Upper lobe of left lung (tissue), 6 donors: ENCODE data around the gene ATRNL1. TPM values are rescaled to one million over a fixed set of nuclear protein-coding genes. Genes with fewer than 3 reads are reported as not detected.
"Not testable (repeated sequence)": the region's sequence is repeated elsewhere in the genome, so short reads cannot be mapped to it uniquely, and the experiment has no call there.

Experiments
- ATAC-seq, 2 donors: fragments of 200-7000 bp; cut with Tn5 transposase; one replicate each; pipeline ENCODE4 v1.9.1; 2022; ENCODE audit warnings: mild to moderate bottlenecking in 2 of 2, moderate library complexity in 2 of 2; ENCODE audit not compliant: low FRiP score in 2 of 2
- DNase-seq, 2 donors: peaks; one replicate each; pipeline ENCODE4 v3.0.0-alpha.2; 2019 to 2020
- H3K27ac ChIP-seq, 4 donors: fragments of 200-600 bp; sonication (generic); one replicate each; pipeline ENCODE4 v1.5.1; 2016 to 2019
- H3K27me3 ChIP-seq, 4 donors: fragments of 200-600 bp; sonication (generic); one replicate each; pipeline ENCODE4 v1.5.1; 2017 to 2019
- H3K36me3 ChIP-seq, 4 donors: fragments of 200-600 bp; sonication (generic); one replicate each; pipeline ENCODE4 v1.5.1; 2016 to 2019
- H3K4me1 ChIP-seq, 4 donors: fragments of 200-600 bp; sonication (generic); one replicate each; pipeline ENCODE4 v1.5.1; 2018 to 2019
- H3K4me3 ChIP-seq, 4 donors: fragments of 200-600 bp; sonication (generic); one replicate each; pipeline ENCODE4 v1.5.1; 2017 to 2019; ENCODE audit warnings: mild to moderate bottlenecking in 2 of 4, moderate library complexity in 1 of 4
- H3K9me3 ChIP-seq, 4 donors: fragments of 200-600 bp; sonication (generic); one replicate each; pipeline ENCODE4 v1.5.1; 2018 to 2019
- EP300 ChIP-seq, 4 donors: sonication (generic); formaldehyde crosslinking; IDR thresholded peaks; one replicate each; pipeline ENCODE4 v1.5.1; 2017; ENCODE audit warnings: antibody characterized with exemption in 4 of 4, control low read depth in 2 of 4
- POLR2A ChIP-seq, 4 donors: fragments of 450-650 bp; IDR thresholded peaks; one replicate each; pipeline ENCODE4 v1.5.1; 2016 to 2017; ENCODE audit warnings: antibody characterized with exemption in 4 of 4, mild to moderate bottlenecking in 2 of 4
- POLR2AphosphoS5 ChIP-seq, 2 donors: sonication (generic); formaldehyde crosslinking; IDR thresholded peaks; one replicate each; pipeline ENCODE4 v1.5.1; 2017; ENCODE audit warnings: antibody characterized with exemption in 2 of 2
- WGBS, 2 donors: methylation state at CpG; one replicate each; pipeline ENCODE4 v1.1.5; 2017 to 2018; 5-methylcytosine and 5-hydroxymethylcytosine counted together
- total RNA-seq, 6 donors: library from RNA; depleted of rRNA in 4 of 6; stranded (reverse); fragments of >200 nt in 4 of 6; gene quantifications; one replicate each; pipeline versions ENCODE4 v1.1.0 to v1.2.1, GENCODE V29; 2016 to 2021
- TF ChIP-seq, protein P1 (sequence below), 6 experiments: fragments of 450-650 bp in 4 of 6; fragments of 200-600 bp in 2 of 6; sonication (generic) in 2 of 6; IDR thresholded peaks; one replicate each; pipeline ENCODE4 v1.5.1; 2016 to 2019; ENCODE audit warnings: antibody characterized with exemption in 6 of 6
- donor health status: DM: no; HTN: no; CAD: no; lungs with moderate emphysema.
- donor health status: DM: no; HTN: yes; CAD: no; lungs with severe emphysema.

Gene ATRNL1
- total RNA-seq, 6 donors from 2014 or later = 0.11 to 1.0 (median 0.39) TPM

DNA sequence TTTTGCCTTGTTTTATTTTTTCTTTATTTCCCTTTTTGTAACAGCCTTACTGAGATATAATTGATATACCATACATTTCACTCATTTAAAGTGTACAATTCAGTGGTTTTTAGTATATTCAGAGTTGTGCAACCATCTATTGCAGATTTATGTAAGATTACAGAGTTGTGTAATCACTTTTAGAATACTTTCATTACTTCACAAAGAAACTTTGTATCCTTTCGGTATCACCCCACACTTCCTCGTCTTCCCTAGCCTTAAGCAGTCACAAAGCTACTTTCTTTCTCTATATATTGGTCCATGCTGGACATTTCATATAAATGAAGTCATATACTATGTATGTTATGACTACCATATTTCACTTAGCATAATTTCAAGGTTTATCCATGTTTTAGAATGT lies 74.6 kb downstream of the ATRNL1 start:
- DNase-seq (no peak), ATAC-seq (no peak)
- TF ChIP-seq POLR2AphosphoS5 (IDR thresholded peaks at IDR 0.05) (no peak), POLR2A (IDR thresholded peaks at IDR 0.05) (no peak), EP300 (IDR thresholded peaks at IDR 0.05) (no peak)
- TF ChIP-seq, protein P1, sequence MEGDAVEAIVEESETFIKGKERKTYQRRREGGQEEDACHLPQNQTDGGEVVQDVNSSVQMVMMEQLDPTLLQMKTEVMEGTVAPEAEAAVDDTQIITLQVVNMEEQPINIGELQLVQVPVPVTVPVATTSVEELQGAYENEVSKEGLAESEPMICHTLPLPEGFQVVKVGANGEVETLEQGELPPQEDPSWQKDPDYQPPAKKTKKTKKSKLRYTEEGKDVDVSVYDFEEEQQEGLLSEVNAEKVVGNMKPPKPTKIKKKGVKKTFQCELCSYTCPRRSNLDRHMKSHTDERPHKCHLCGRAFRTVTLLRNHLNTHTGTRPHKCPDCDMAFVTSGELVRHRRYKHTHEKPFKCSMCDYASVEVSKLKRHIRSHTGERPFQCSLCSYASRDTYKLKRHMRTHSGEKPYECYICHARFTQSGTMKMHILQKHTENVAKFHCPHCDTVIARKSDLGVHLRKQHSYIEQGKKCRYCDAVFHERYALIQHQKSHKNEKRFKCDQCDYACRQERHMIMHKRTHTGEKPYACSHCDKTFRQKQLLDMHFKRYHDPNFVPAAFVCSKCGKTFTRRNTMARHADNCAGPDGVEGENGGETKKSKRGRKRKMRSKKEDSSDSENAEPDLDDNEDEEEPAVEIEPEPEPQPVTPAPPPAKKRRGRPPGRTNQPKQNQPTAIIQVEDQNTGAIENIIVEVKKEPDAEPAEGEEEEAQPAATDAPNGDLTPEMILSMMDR (IDR thresholded peaks at IDR 0.05) = no peak
- no peak overlapping the region for H3K4me3 ChIP-seq
- no peaks in the 10 kb centered on the region for H3K27me3 ChIP-seq
- H3K36me3 ChIP-seq = no peaks in the 10 kb centered on the region
- WGBS, 2 donors = 39 to 62% methylated on average over 2 of the region's 2 CpGs
- H3K4me1 ChIP-seq = no peaks in the 10 kb centered on the region
- H3K9me3 ChIP-seq = no peaks in the 10 kb centered on the region
- no peak overlapping the region for H3K27ac ChIP-seq

- Histone ChIP-seq H3K9me3 (no peaks in the 10 kb centered on the region), H3K4me3 (no peak overlapping the region), H3K4me1 (no peaks in the 10 kb centered on the region), H3K27ac (no peak overlapping the region), H3K36me3 (no peaks in the 10 kb centered on the region), H3K27me3 (no peaks in the 10 kb centered on the region)
- DNase-seq = no peak
- ATAC-seq = no peak
- TF ChIP-seq, protein P1 (IDR thresholded peaks at IDR 0.05) = no peak
- TF ChIP-seq POLR2AphosphoS5 (IDR thresholded peaks at IDR 0.05) = no peak
- no peak for TF ChIP-seq POLR2A (IDR thresholded peaks at IDR 0.05)
- no peak for TF ChIP-seq EP300 (IDR thresholded peaks at IDR 0.05)
- WGBS, 2 donors = 0% methylated on average over 1 of the region's 1 CpG
Observed at GRCh38 chr10:115171392-115171960, 78.3 kb downstream of the ATRNL1 start.

DNA sequence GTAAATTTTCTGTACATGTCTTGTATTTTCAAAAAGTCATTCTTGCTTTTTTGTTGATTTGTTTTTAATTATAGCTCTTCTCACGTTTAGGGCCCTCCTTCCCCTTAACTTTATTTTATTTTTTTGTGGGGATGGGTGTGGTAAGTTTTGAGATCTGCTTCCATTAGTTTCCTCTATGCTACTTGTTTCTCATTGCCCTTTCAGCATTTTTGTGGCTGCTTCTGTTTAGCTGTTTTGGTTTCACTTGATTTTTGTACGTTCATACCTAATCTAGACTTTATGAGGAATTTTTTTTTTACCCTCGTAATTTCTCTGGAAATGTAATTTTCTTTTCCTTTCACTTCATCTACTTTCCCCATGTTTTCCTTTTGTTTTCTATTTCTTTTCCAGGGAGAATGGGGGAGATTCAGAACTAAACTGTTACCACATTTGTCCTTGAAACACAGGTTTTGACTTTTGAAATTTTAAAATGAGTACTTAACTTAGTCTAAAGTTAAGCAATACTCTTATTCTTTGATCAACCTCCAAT lies 80.8 kb downstream of the ATRNL1 start:
- H3K4me1 ChIP-seq = no peaks in the 10 kb centered on the region

GRCh38 chr10:115207276-115207675 lies 114.1 kb downstream of the ATRNL1 start:
- H3K4me3 ChIP-seq, H3K9me3 ChIP-seq, H3K36me3 ChIP-seq, DNase-seq, H3K27me3 ChIP-seq, H3K27ac ChIP-seq, ATAC-seq, H3K4me1 ChIP-seq: not testable (repeated sequence)
- 46 to 68% methylated on average over 2 of the region's 2 CpGs for WGBS, 2 donors

More for the DNA sequence above, 80.8 kb downstream of the ATRNL1 start:
- no peak overlapping the region for H3K4me3 ChIP-seq
- H3K27ac ChIP-seq = no peak overlapping the region
- no peaks in the 10 kb centered on the region for H3K27me3 ChIP-seq
- TF ChIP-seq EP300 (IDR thresholded peaks at IDR 0.05) = no peak
- TF ChIP-seq, protein P1 (IDR thresholded peaks at IDR 0.05) = no peak
- no peak for TF ChIP-seq POLR2AphosphoS5 (IDR thresholded peaks at IDR 0.05)
- TF ChIP-seq POLR2A (IDR thresholded peaks at IDR 0.05) = no peak
- ATAC-seq = no peak
- 65 to 67% methylated on average over 3 of the region's 3 CpGs for WGBS, 2 donors
- H3K9me3 ChIP-seq = no peaks in the 10 kb centered on the region
- no peak for DNase-seq
- no peaks in the 10 kb centered on the region for H3K36me3 ChIP-seq

- Histone ChIP-seq H3K9me3 (no peaks in the 10 kb centered on the region), H3K27me3 (no peaks in the 10 kb centered on the region), H3K4me1 (no peaks in the 10 kb centered on the region), H3K36me3 (no peaks in the 10 kb centered on the region), H3K27ac (no peak overlapping the region), H3K4me3 (no peak overlapping the region)
- WGBS, 2 donors = 72 to 73% methylated on average over 1 of the region's 1 CpG
- no peak for DNase-seq
- no peak for TF ChIP-seq POLR2AphosphoS5 (IDR thresholded peaks at IDR 0.05)
- TF ChIP-seq, protein P1 (IDR thresholded peaks at IDR 0.05) = no peak
- ATAC-seq = no peak
Observed at GRCh38 chr10:115209133-115209532, 116.0 kb downstream of the ATRNL1 start.
